Activated CD4-positive, alpha-beta T cell treated with anti-CD3 and anti-CD28 coated beads for 36 hours (primary cell): ENCODE measurements around the gene CCNG1. TPM values are rescaled to one million over a fixed set of nuclear protein-coding genes. Genes with fewer than 3 reads are reported as not detected.
A peak's percentile ranks its signal among the peaks of the same experiment; 100 is the strongest.
"Not testable (repeated sequence)": the region's sequence is repeated elsewhere in the genome, so short reads cannot be mapped to it uniquely, and the experiment has no call there.

ENCODE experiments used
- ATAC-seq: fragments of 200-7000 bp; cut with Tn5 transposase; one replicate; pipeline ENCODE4 v1.10.0; 2021; ENCODE audit warnings: mild to moderate bottlenecking, moderate library complexity
- CTCF ChIA-PET: fragments of 350-600 bp; sonication (Branson Sonifier 250); formaldehyde crosslinking; loops from one replicate; lab custom pipeline; 2021; ENCODE audit warnings: antibody characterized with exemption; lab: Charles Lee
- POLR2A ChIA-PET: fragments of 350-600 bp; sonication (Branson Sonifier 250); formaldehyde crosslinking; loops from one replicate; lab custom pipeline; 2021; ENCODE audit warnings: antibody characterized with exemption, inconsistent platforms; lab: Charles Lee
- DNase-seq: peaks from one replicate; pipeline ENCODE4 v3.0.0-alpha.2; 2020
- H3K27ac Mint-ChIP-seq: one replicate; pipeline ENCODE4 v1.8.0; 2021; ENCODE audit warnings: mixed read lengths
- H3K27me3 Mint-ChIP-seq: one replicate; pipeline ENCODE4 v1.8.0; 2021; ENCODE audit warnings: mixed read lengths
- H3K36me3 Mint-ChIP-seq: one replicate; pipeline ENCODE4 v1.8.0; 2021; ENCODE audit warnings: low read depth, mixed read lengths
- H3K4me1 Mint-ChIP-seq: one replicate; pipeline ENCODE4 v1.8.0; 2021; ENCODE audit warnings: mixed read lengths
- H3K4me3 Mint-ChIP-seq: one replicate; pipeline ENCODE4 v1.8.0; 2021; ENCODE audit warnings: mild to moderate bottlenecking, moderate library complexity, mixed read lengths
- H3K9me3 Mint-ChIP-seq: one replicate; pipeline ENCODE4 v1.8.0; 2021; ENCODE audit warnings: low read depth, mixed read lengths
- intact Hi-C, 2 experiments: fragments of 100-400 bp; cut with DNase I in 1 of 2; cut with micrococcal nuclease in 1 of 2; formaldehyde crosslinking; loops; one replicate each; pipeline versions ENCODE4 v1.14.2 to v1.15.1; 2022 to 2024; cut with DNase I, micrococcal nuclease
- total RNA-seq, 2 experiments: library from RNA; stranded (reverse); gene quantifications; one replicate each; pipeline ENCODE4 v1.2.3, GENCODE V29; 2021

CCNG1 gene
- total RNA-seq, 2 experiments from 2014 or later, result 114 to 120 TPM

- Mint-ChIP-seq H3K4me3 (no peak overlapping the region), H3K27ac (no peak overlapping the region), H3K27me3 (peaks cover 2% of the 10 kb centered on the region), H3K36me3 (no peaks in the 10 kb centered on the region), H3K4me1 (peaks cover 2% of the 10 kb centered on the region), H3K9me3 (no peaks in the 10 kb centered on the region)
- intact Hi-C loops, result loop anchor here in 1 of 2 experiments (1.0 to 5.0 kb wide), 4 partner anchors 62 to 1864 kb away; no protein-coding TSS in a partner anchor
- DNase-seq, result peak; percentile 73
- peak; percentile 77 for ATAC-seq
- ChIA-PET CTCF (interaction anchor here (0.6 to 4.1 kb wide), 23 partner anchors 8 to 1869 kb away, joined by 3 to 26 read pairs (median 4); partner anchors contain the start of gene CCNG1), POLR2A (interaction anchor here (1.2 kb wide), 1 partner anchor 53 kb away, joined by 3 read pairs; no protein-coding TSS in a partner anchor)
Observed at GRCh38 chr5:163408311-163408923, 29.0 kb upstream of the CCNG1 start.

GRCh38 chr5:163409384-163409783 is 28.0 kb upstream of the CCNG1 start:
- Mint-ChIP-seq H3K4me3 (no peak overlapping the region), H3K9me3 (no peaks in the 10 kb centered on the region), H3K27ac (no peak overlapping the region), H3K36me3 (no peaks in the 10 kb centered on the region), H3K27me3 (peaks cover 6% of the 10 kb centered on the region), H3K4me1 (peaks cover 2% of the 10 kb centered on the region)
- ATAC-seq (no peak), DNase-seq (no peak)
- intact Hi-C loops, result loop anchor here in 1 of 2 experiments (2.0 to 5.0 kb wide), 3 partner anchors 63 to 1557 kb away; no protein-coding TSS in a partner anchor
- ChIA-PET POLR2A (interaction anchor here (1.2 kb wide), 1 partner anchor 52 kb away, joined by 3 read pairs; no protein-coding TSS in a partner anchor), CTCF (interaction anchor here (0.8 to 4.1 kb wide), 10 partner anchors 8 to 164 kb away, joined by 3 to 26 read pairs (median 5); no protein-coding TSS in a partner anchor)

GRCh38 chr5:163410505-163410904 is 26.9 kb upstream of the CCNG1 start:
- no peaks in the 10 kb centered on the region for H3K9me3 Mint-ChIP-seq
- peaks cover 13% of the 10 kb centered on the region for H3K27me3 Mint-ChIP-seq
- H3K4me3 Mint-ChIP-seq, result no peak overlapping the region
- no peak for ATAC-seq
- ChIA-PET CTCF (interaction anchor here (4.1 kb wide), 1 partner anchor 12 kb away, joined by 19 read pairs; no protein-coding TSS in a partner anchor), POLR2A (no interaction called here)
- H3K36me3 Mint-ChIP-seq, result no peaks in the 10 kb centered on the region
- no peak overlapping the region for H3K27ac Mint-ChIP-seq
- intact Hi-C loops, result no loop called here
- DNase-seq, result no peak
- H3K4me1 Mint-ChIP-seq, result peaks cover 3% of the 10 kb centered on the region

DNA sequence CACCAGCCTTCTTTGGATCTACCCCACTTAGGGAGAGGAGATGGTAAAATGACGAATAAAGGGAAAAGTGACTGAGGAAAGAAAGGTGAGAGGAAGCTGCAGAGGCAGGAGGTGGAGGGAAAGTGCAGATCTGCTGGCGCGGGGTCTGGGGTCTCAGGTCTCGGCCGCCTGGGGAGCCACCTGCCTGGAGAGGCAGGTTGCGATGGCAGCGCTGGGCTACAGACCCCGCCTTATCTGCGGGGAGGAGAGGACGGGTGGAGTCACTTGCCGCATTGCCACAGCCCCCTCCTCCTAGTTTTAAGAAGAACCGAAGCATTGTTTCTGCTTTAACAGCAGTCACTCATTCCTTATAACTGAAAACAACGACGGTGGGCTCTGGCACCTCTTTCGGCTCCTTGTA is 21.7 kb upstream of the CCNG1 start:
- ATAC-seq, intact Hi-C loops, DNase-seq, H3K36me3 Mint-ChIP-seq, H3K4me3 Mint-ChIP-seq, H3K9me3 Mint-ChIP-seq, H3K27ac Mint-ChIP-seq, H3K4me1 Mint-ChIP-seq, POLR2A ChIA-PET: not testable (repeated sequence)
- CTCF ChIA-PET, result interaction anchor here (0.6 to 1.4 kb wide), 4 partner anchors 7 to 1822 kb away, joined by 3 to 6 read pairs (median 3); no protein-coding TSS in a partner anchor
- H3K27me3 Mint-ChIP-seq, result peaks cover 24% of the 10 kb centered on the region

DNA sequence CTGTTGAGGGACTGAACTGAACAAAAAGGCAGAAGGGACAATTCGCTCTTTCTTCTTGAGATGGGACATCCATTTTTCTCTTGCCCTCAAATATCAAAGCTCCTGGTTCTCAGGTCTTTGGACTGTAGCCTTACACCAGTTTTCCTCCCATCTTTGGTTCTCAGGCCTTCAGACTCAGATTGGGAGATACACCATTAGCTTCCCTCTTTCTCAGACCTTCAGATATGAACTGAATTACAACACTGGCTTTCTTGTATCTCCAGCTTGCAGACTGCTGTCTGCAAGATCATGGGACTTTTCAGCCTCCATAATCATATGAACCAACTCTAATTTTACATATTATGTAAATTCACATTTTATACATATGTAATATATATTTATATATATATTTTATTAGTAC is 12.6 kb upstream of the CCNG1 start:
- ATAC-seq (no peak), DNase-seq (no peak)
- ChIA-PET CTCF (interaction anchor here (4.9 kb wide), 1 partner anchor 16 kb away, joined by 19 read pairs; no protein-coding TSS in a partner anchor), POLR2A (no interaction called here)
- Mint-ChIP-seq H3K4me1 (peaks cover 5% of the 10 kb centered on the region), H3K27me3 (no peaks in the 10 kb centered on the region), H3K27ac (no peak overlapping the region), H3K4me3 (no peak overlapping the region), H3K36me3 (no peaks in the 10 kb centered on the region), H3K9me3 (no peaks in the 10 kb centered on the region)
- intact Hi-C loops, result no loop called here

- ATAC-seq, H3K4me1 Mint-ChIP-seq, CTCF ChIA-PET, H3K27ac Mint-ChIP-seq, POLR2A ChIA-PET, H3K36me3 Mint-ChIP-seq, H3K4me3 Mint-ChIP-seq, H3K9me3 Mint-ChIP-seq, H3K27me3 Mint-ChIP-seq, intact Hi-C loops, DNase-seq: not testable (repeated sequence)
Observed at GRCh38 chr5:163426128-163426527, 11.3 kb upstream of the CCNG1 start.

DNA sequence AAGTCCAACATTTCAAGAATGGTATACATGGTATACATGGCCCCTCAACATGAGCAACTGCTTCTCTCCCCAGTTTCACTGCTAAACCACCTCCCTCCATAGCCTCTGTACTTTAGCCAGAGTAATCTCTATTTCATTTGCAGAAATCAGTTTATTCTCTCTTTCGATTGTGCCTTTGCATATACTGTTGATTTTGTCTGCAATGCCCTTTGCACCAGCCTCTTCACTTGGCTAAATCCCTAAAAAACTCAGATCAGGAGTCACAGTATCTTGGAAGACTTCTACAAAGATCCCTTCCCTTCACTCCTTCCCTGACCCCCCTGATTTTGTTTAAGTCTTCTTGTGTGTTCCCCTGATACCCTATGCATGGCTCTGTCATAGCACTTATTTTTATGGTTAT is 4.9 kb upstream of the CCNG1 start:
- Mint-ChIP-seq H3K27ac (no peak overlapping the region), H3K9me3 (no peaks in the 10 kb centered on the region), H3K36me3 (no peaks in the 10 kb centered on the region), H3K27me3 (no peaks in the 10 kb centered on the region), H3K4me1 (peaks cover 13% of the 10 kb centered on the region), H3K4me3 (no peak overlapping the region)
- ATAC-seq (no peak), DNase-seq (no peak)
- CTCF ChIA-PET, result no interaction called here
- intact Hi-C loops, result no loop called here
- POLR2A ChIA-PET, result no interaction called here

GRCh38 chr5:163433271-163433670 is 4.1 kb upstream of the CCNG1 start:
- intact Hi-C loops, result no loop called here
- H3K27me3 Mint-ChIP-seq, result no peaks in the 10 kb centered on the region
- CTCF ChIA-PET, result interaction anchor here (1.6 kb wide), 1 partner anchor 25 kb away, joined by 8 read pairs; no protein-coding TSS in a partner anchor
- no peaks in the 10 kb centered on the region for H3K36me3 Mint-ChIP-seq
- POLR2A ChIA-PET, result no interaction called here
- ATAC-seq (no peak), DNase-seq (no peak)
- H3K4me1 Mint-ChIP-seq, result peaks cover 15% of the 10 kb centered on the region
- H3K27ac Mint-ChIP-seq, result no peak overlapping the region
- H3K4me3 Mint-ChIP-seq, result no peak overlapping the region
- H3K9me3 Mint-ChIP-seq, result no peaks in the 10 kb centered on the region

DNA sequence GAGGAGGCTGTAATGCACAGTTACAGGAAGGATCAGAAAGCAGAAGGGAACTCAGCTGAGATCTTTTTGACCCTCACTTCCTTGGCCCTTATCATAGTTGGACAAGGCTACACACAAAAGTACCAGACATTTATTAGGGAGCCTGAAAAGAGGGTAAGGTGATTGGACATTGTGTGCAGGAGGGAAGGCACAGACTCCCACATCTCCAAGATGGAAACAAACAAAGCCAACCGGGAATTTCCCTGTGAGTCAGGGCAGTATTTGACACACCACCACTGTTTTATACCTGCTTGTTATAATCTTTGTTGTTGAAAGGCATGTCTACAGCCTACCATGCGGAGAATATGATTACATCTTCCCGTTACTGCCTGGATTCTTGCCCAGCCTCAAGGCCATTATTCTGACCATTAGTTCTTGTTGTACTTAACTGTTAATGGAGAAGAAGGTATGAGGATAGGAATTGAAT is 3.0 kb upstream of the CCNG1 start:
- DNase-seq (no peak), ATAC-seq (no peak)
- Mint-ChIP-seq H3K27ac (no peak overlapping the region), H3K9me3 (no peaks in the 10 kb centered on the region), H3K27me3 (no peaks in the 10 kb centered on the region), H3K4me3 (no peak overlapping the region), H3K36me3 (peaks cover 6% of the 10 kb centered on the region), H3K4me1 (peaks cover 26% of the 10 kb centered on the region)
- intact Hi-C loops, result no loop called here
- CTCF ChIA-PET, result interaction anchor here (1.6 kb wide), 1 partner anchor 26 kb away, joined by 8 read pairs; no protein-coding TSS in a partner anchor
- POLR2A ChIA-PET, result no interaction called here

DNA sequence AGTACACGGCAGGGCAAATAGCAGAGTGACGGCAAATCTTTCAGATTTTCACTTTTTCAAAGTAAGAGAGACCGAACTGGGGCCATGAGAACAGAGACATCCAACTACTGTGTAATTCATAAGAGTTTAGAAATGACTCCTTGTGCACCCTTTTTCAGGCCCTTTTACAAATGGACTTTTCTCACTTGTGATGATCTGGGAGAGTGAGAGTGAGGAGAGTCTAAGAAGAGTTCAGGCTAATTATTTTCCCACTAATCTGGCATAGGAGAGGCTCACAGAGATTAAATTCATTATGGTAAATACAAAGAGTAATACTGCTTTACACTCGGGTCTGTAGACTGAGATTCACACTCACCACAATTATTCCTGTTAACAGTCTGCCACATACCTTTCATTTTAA is 880 bp upstream of the CCNG1 start:
- no peak for DNase-seq
- Mint-ChIP-seq H3K4me3 (peak overlapping the region; percentile 83), H3K36me3 (peaks cover 19% of the 10 kb centered on the region), H3K27ac (peak overlapping the region; percentile 88), H3K27me3 (no peaks in the 10 kb centered on the region), H3K9me3 (no peaks in the 10 kb centered on the region), H3K4me1 (peaks cover 41% of the 10 kb centered on the region)
- ATAC-seq, result no peak
- intact Hi-C loops, result no loop called here
- ChIA-PET CTCF (no interaction called here), POLR2A (no interaction called here)

DNA sequence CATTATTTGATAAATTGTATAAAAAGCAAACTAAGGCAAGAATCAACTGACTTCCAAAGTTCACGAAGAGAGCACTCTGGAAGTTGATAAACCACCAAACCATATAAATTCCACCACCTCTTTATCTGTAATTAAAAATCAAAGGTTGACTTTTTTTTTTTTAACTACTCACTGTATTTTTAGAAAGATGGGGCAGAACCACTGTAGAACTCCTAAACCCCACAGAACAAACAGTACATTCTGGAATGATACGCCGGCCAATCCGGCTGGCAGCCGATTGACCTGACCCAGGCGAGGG is 435 bp upstream of the CCNG1 start:
- ChIA-PET POLR2A (interaction anchor here (0.7 to 5.8 kb wide), 2 partner anchors 23 to 72 kb away, joined by 5 to 58 read pairs; partner anchors contain the start of genes HMMR and NUDCD2), CTCF (interaction anchor here (1.1 to 5.6 kb wide), 2 partner anchors 22 to 29 kb away, joined by 5 to 30 read pairs; partner anchors contain the start of genes HMMR and NUDCD2)
- peaks cover 41% of the 10 kb centered on the region for H3K4me1 Mint-ChIP-seq
- DNase-seq (no peak), ATAC-seq (no peak)
- no peaks in the 10 kb centered on the region for H3K27me3 Mint-ChIP-seq
- peak overlapping the region; percentile 88 for H3K27ac Mint-ChIP-seq
- H3K4me3 Mint-ChIP-seq, result peak overlapping the region; percentile 83
- intact Hi-C loops, result loop anchor here (1.0 kb wide), 3 partner anchors 23 to 69 kb away; partner anchors contain the start of genes HMMR (in 2 of the 2), NUDCD2 (in 2 of the 2) and MAT2B (in 1 of the 2)
- no peaks in the 10 kb centered on the region for H3K9me3 Mint-ChIP-seq
- peaks cover 20% of the 10 kb centered on the region for H3K36me3 Mint-ChIP-seq
